TTC549 (cell line): ENCODE measurements around the gene EGLN1.

Experiments used
- FAIRE-seq: peaks from 2 replicates; lab custom pipeline; 2012; peaks lifted over from hg19 to GRCh38; lab: Jason Lieb, UNC

The EGLN1 gene

DNA sequence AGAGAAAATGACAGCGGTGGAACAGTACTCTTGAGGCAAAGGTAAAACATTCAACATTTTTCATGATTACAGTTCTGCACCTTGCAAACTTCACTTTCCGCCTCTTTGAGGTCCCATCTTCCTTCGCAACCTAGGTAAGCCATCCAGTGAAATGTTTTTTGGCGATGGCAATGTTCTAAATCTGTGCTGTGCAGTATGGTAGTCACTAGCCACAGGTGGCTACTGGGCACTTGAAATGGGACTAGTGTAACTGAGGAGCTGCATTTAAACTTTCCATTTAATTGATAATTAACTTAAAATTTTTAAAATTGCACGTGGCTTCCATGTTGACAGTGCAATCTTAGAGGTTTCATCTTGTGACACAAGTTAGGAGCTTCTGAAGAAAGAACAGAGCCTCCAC is 97.4 kb downstream of the EGLN1 start:
- no peak for FAIRE-seq

GRCh38 chr1:231322880-231323530 is 99.1 kb downstream of the EGLN1 start:
- FAIRE-seq, result no peak

DNA sequence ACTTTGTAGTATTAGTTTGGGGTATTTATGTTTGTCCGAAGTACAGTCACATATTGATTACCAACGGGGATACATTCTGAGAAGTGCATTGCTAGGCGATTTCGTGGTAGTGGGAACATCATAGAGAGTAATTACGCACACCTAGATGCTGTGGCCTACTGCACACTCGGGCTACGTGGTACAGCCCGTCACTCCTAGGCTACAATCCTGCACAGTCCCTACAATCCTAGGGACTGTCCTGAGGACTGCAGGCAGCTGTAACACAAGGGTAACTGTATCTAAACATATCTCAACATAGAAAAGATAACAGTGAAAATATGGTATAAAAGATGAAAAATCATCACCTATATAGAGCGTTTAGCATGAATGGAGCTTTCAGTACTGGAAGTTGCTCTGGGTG is 103.0 kb downstream of the EGLN1 start:
- no peak for FAIRE-seq

- no peak for FAIRE-seq
These were observed 103.5 kb downstream of the EGLN1 start for GRCh38 chr1:231318568-231318967.

GRCh38 chr1:231318015-231318355 is 104.1 kb downstream of the EGLN1 start:
- FAIRE-seq, result no peak

- no peak for FAIRE-seq
These were observed 104.6 kb downstream of the EGLN1 start for GRCh38 chr1:231317306-231318014.

DNA sequence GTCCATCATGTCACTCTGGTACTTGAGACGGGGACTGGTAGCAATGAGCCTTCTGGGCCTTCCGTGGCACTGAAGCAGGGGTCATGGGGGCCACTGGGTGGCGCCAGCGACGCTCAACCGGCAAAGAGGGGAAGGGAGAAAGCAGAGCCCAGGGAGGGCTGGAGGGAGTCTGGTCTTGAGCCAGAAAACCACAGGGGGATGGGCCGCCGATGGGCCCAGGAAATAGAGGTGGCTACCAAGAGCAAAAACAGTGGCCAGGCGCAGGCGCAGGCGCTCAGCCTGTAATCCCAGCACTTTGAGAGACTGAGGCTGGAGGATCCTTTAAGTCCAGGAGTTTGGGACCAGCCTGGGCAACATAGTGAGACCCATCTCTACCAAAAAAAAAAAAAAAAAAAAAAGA is 106.2 kb downstream of the EGLN1 start:
- FAIRE-seq, result no peak
